Stomach (tissue), 9 donors: ENCODE data around the gene PFDN4. TPM values are rescaled to one million over a fixed set of nuclear protein-coding genes. Genes with fewer than 3 reads are reported as not detected.

Source experiments
- DNase-seq, 2 donors: peaks; one replicate each; pipeline versions ENCODE4 v3.0.0 to v3.0.0-alpha.2; 2013 to 2019
- H3K27ac ChIP-seq, 5 donors: fragments of 200-600 bp in 4 of 5; sonication (generic) in 4 of 5; one replicate each; pipeline ENCODE4 v1.5.1; 2013 to 2019; ENCODE audit warnings: mild to moderate bottlenecking in 1 of 5, moderate library complexity in 1 of 5
- H3K27me3 ChIP-seq, 3 donors: fragments of 200-600 bp; sonication (generic); one replicate each; pipeline ENCODE4 v1.5.1; 2017 to 2019; ENCODE audit warnings: mixed run types in 1 of 3
- H3K36me3 ChIP-seq, 4 donors: fragments of 200-600 bp; sonication (generic); 1 replicate in 3 of 4; 2 replicates in 1 of 4; pipeline ENCODE4 v1.5.1; 2016 to 2019
- H3K4me1 ChIP-seq, 4 donors: fragments of 200-600 bp; sonication (generic); one replicate each; pipeline ENCODE4 v1.5.1; 2016 to 2019
- H3K4me3 ChIP-seq, 4 donors: fragments of 200-600 bp; sonication (generic) in 3 of 4; one replicate each; pipeline ENCODE4 v1.5.1; 2016 to 2019; ENCODE audit warnings: mild to moderate bottlenecking in 1 of 4
- H3K9me3 ChIP-seq, 4 donors: fragments of 200-600 bp; sonication (generic); one replicate each; pipeline ENCODE4 v1.5.1; 2016 to 2019
- CTCF ChIP-seq, 7 experiments: fragments of 450-650 bp in 4 of 7; fragments of 200-600 bp in 3 of 7; sonication (generic) in 3 of 7; IDR thresholded peaks; one replicate each; pipeline ENCODE4 v1.5.1; 2016 to 2019; ENCODE audit warnings: antibody characterized with exemption in 7 of 7, control low read depth in 2 of 7, mild to moderate bottlenecking in 1 of 7
- EP300 ChIP-seq: sonication (generic); formaldehyde crosslinking; IDR thresholded peaks from one replicate; pipeline ENCODE4 v1.6.1; 2017; ENCODE audit warnings: antibody characterized with exemption
- POLR2A ChIP-seq, 4 donors: fragments of 450-650 bp; IDR thresholded peaks; one replicate each; pipeline ENCODE4 v1.6.1; 2016; ENCODE audit warnings: antibody characterized with exemption in 4 of 4, control low read depth in 2 of 4, mild to moderate bottlenecking in 1 of 4, moderate library complexity in 1 of 4
- POLR2AphosphoS5 ChIP-seq, 3 donors: sonication (generic); formaldehyde crosslinking; IDR thresholded peaks; one replicate each; pipeline ENCODE4 v1.6.1; 2016; ENCODE audit warnings: antibody characterized with exemption in 3 of 3
- WGBS, 5 donors: extraction: QIAGEN DNeasy Blood & Tissue Kit in 3 of 5; methylation state at CpG; one replicate each; pipeline versions ENCODE4 v1.1.5 to v1.1.7; 2013 to 2018; 5-methylcytosine and 5-hydroxymethylcytosine counted together
- intact Hi-C: fragments of 100-400 bp; cut with DNase I; formaldehyde crosslinking; loops from one replicate; pipeline ENCODE4 v1.15.1; 2023; ENCODE audit warnings: low total_unique reads
- polyA plus RNA-seq, 3 donors: library from polyadenylated mRNA; stranded (reverse); fragments of 200-250 nt; gene quantifications; one replicate each; pipeline ENCODE4 v1.2.3, GENCODE V29; 2013
- total RNA-seq, 5 donors: library from RNA; depleted of rRNA; stranded (reverse); fragments of >200 nt; gene quantifications; one replicate each; pipeline versions ENCODE4 v1.1.0 to v1.2.3, GENCODE V29; 2014 to 2016
- donor health status: healthy with polysubstance abuse.
- donor health status: Bipolar disorder and iron deficiency.
- donor health status: healthy.

Gene PFDN4
- total and polyA plus RNA-seq, 8 donors: 49.8 to 70.6 (median 63.1) TPM

GRCh38 chr20:54227751-54228150 lies 19.9 kb downstream of the PFDN4 start:
- H3K4me3 ChIP-seq: no peak overlapping the region
- TF ChIP-seq POLR2AphosphoS5 (IDR thresholded peaks at IDR 0.05): no peak
- no peak for TF ChIP-seq POLR2A (IDR thresholded peaks at IDR 0.05)
- TF ChIP-seq CTCF (IDR thresholded peaks at IDR 0.05): no peak
- TF ChIP-seq EP300: no peak
- no peak overlapping the region for H3K27ac ChIP-seq
- no peaks in the 10 kb centered on the region for H3K27me3 ChIP-seq
- WGBS, 5 donors: 85 to 94% (median 92%) methylated on average over 5 of the region's 5 CpGs
- H3K4me1 ChIP-seq: no peaks in the 10 kb centered on the region
- intact Hi-C loops: loop anchor here (10.0 kb wide), 1 partner anchor 417 kb away; no protein-coding TSS in a partner anchor
- H3K9me3 ChIP-seq: peaks cover 0 to 5% (median 0%) of the 10 kb centered on the region in 4 donors
- H3K36me3 ChIP-seq: no peaks in the 10 kb centered on the region
- no peak for DNase-seq

- intact Hi-C loops: loop anchor here (10.0 kb wide), 1 partner anchor 416 kb away; no protein-coding TSS in a partner anchor
- Histone ChIP-seq H3K4me1 (no peaks in the 10 kb centered on the region), H3K36me3 (no peaks in the 10 kb centered on the region), H3K27ac (no peak overlapping the region), H3K27me3 (no peaks in the 10 kb centered on the region), H3K4me3 (no peak overlapping the region), H3K9me3 (peaks cover 0 to 6% (median 0%) of the 10 kb centered on the region in 4 donors)
- no peak for DNase-seq
- 69 to 86% (median 78%) methylated on average over 3 of the region's 3 CpGs for WGBS, 5 donors
- TF ChIP-seq POLR2A (IDR thresholded peaks at IDR 0.05): no peak
- TF ChIP-seq EP300: no peak
- TF ChIP-seq CTCF (IDR thresholded peaks at IDR 0.05): no peak
- TF ChIP-seq POLR2AphosphoS5 (IDR thresholded peaks at IDR 0.05): no peak
Measured at GRCh38 chr20:54228841-54229240, 21.0 kb downstream of the PFDN4 start.

- Histone ChIP-seq H3K36me3 (no peaks in the 10 kb centered on the region), H3K4me3 (no peak overlapping the region), H3K4me1 (no peaks in the 10 kb centered on the region), H3K27ac (no peak overlapping the region), H3K9me3 (peaks cover 0 to 6% (median 0%) of the 10 kb centered on the region in 4 donors), H3K27me3 (no peaks in the 10 kb centered on the region)
- 78 to 86% (median 82%) methylated on average over 2 of the region's 2 CpGs for WGBS, 5 donors
- no peak for DNase-seq
- TF ChIP-seq POLR2A (IDR thresholded peaks at IDR 0.05): no peak
- TF ChIP-seq POLR2AphosphoS5 (IDR thresholded peaks at IDR 0.05): no peak
- no peak for TF ChIP-seq CTCF (IDR thresholded peaks at IDR 0.05)
- no peak for TF ChIP-seq EP300
- intact Hi-C loops: loop anchor here (10.0 kb wide), 1 partner anchor 415 kb away; no protein-coding TSS in a partner anchor
Measured at GRCh38 chr20:54229566-54230160, 21.8 kb downstream of the PFDN4 start.

- intact Hi-C loops: no loop called here
- Histone ChIP-seq H3K27me3 (no peaks in the 10 kb centered on the region), H3K27ac (no peak overlapping the region), H3K36me3 (no peaks in the 10 kb centered on the region), H3K9me3 (peaks cover 0 to 6% (median 0%) of the 10 kb centered on the region in 4 donors), H3K4me1 (no peaks in the 10 kb centered on the region), H3K4me3 (no peak overlapping the region)
- TF ChIP-seq POLR2A (IDR thresholded peaks at IDR 0.05) (no peak), POLR2AphosphoS5 (IDR thresholded peaks at IDR 0.05) (no peak), EP300 (no peak), CTCF (IDR thresholded peaks at IDR 0.05) (no peak)
- DNase-seq: no peak
- 77 to 82% (median 80%) methylated on average over 3 of the region's 3 CpGs for WGBS, 5 donors
Measured at GRCh38 chr20:54231036-54231435, 23.1 kb downstream of the PFDN4 start.
